OCI-LY7 (cell line): ENCODE measurements around the gene DNAH8. TPM values are rescaled to one million over a fixed set of nuclear protein-coding genes. Genes with fewer than 3 reads are reported as not detected.

ENCODE experiments used
- BruUV-seq: library from RNA; stranded (reverse); fragments of 400-500 nt; replicated peaks from 2 replicates; lab custom pipeline; 2021; lab: Mats Ljungman, UMichigan
- CTCF ChIA-PET: fragments of 300-600 bp; sonication (Branson Sonifier 250); formaldehyde crosslinking; loops from one replicate; lab custom pipeline; 2022; ENCODE audit warnings: antibody characterized with exemption; ENCODE audit not compliant: unreplicated experiment; lab: Charles Lee
- POLR2A ChIA-PET: fragments of 300-600 bp; sonication (Branson Sonifier 250); formaldehyde crosslinking; loops from one replicate; lab custom pipeline; 2022; ENCODE audit warnings: antibody characterized with exemption; lab: Charles Lee
- DNase-seq: peaks from one replicate; pipeline ENCODE4 v3.0.0-alpha.2; 2015; ENCODE audit warnings: low spot score
- H2AFZ ChIP-seq: fragments of 200-600 bp; sonication (generic), shearing (Covaris generic); 2 replicates; pipeline ENCODE4 v1.6.1; 2014; ENCODE audit warnings: mild to moderate bottlenecking, antibody characterized with exemption, low read length, moderate library complexity
- H3K27ac ChIP-seq: fragments of 200-600 bp; sonication (generic); 2 replicates; pipeline ENCODE4 v1.5.1; 2014; ENCODE audit warnings: mixed run types, low read depth, mild to moderate bottlenecking, moderate library complexity, low read length, inconsistent platforms; ENCODE audit not compliant: poor library complexity, severe bottlenecking
- H3K36me3 ChIP-seq: fragments of 200-600 bp; sonication (generic); 2 replicates; pipeline ENCODE4 v1.6.1; 2014; ENCODE audit warnings: mild to moderate bottlenecking, antibody characterized with exemption, low read length, moderate library complexity, mixed read lengths; ENCODE audit not compliant: insufficient read depth
- H3K4me1 ChIP-seq: fragments of 200-600 bp; sonication (generic); 2 replicates; pipeline ENCODE4 v1.5.1; 2014; ENCODE audit warnings: mild to moderate bottlenecking, low read length; ENCODE audit not compliant: insufficient read depth, poor library complexity, severe bottlenecking
- H3K4me2 ChIP-seq: fragments of 200-600 bp; sonication (generic); 2 replicates; pipeline ENCODE4 v1.6.1; 2014; ENCODE audit warnings: mild to moderate bottlenecking, low read length
- H3K4me3 ChIP-seq: fragments of 200-600 bp; sonication (generic); 2 replicates; pipeline ENCODE4 v1.5.1; 2014; ENCODE audit warnings: mild to moderate bottlenecking, low read depth, low read length; ENCODE audit not compliant: poor library complexity, severe bottlenecking
- H3K79me2 ChIP-seq: fragments of 200-600 bp; sonication (generic); 2 replicates; pipeline ENCODE4 v1.6.1; 2016; ENCODE audit warnings: low read depth, mild to moderate bottlenecking, low read length, moderate library complexity, mixed read lengths; ENCODE audit not compliant: insufficient read depth
- H3K9me2 ChIP-seq: fragments of 200-600 bp; sonication (generic); 2 replicates; pipeline ENCODE4 v1.6.1; 2016; ENCODE audit warnings: mild to moderate bottlenecking, low read length, mixed read lengths; ENCODE audit not compliant: insufficient read depth
- H3K9me3 ChIP-seq: fragments of 200-600 bp; sonication (generic); 2 replicates; pipeline ENCODE4 v1.6.1; 2014; ENCODE audit warnings: mild to moderate bottlenecking, mixed run types, low read length, mixed read lengths
- H4K20me1 ChIP-seq: fragments of 200-600 bp; sonication (generic); 2 replicates; pipeline ENCODE4 v1.6.1; 2014; ENCODE audit warnings: mild to moderate bottlenecking, antibody characterized with exemption, low read length, moderate library complexity, mixed read lengths; ENCODE audit not compliant: insufficient read depth
- EZH2phosphoT487 ChIP-seq: fragments of 200-600 bp; sonication (generic); IDR thresholded peaks from 2 replicates; pipeline ENCODE4 v1.6.1; 2018; ENCODE audit warnings: low read depth, borderline replicate concordance, mild to moderate bottlenecking, mixed run types, antibody characterized with exemption, low read length, moderate library complexity, mixed read lengths
- intact Hi-C: fragments of 100-400 bp; cut with micrococcal nuclease; formaldehyde crosslinking; loops from one replicate; pipeline ENCODE4 v1.10.0; 2022; ENCODE audit not compliant: unreplicated experiment
- total RNA-seq, 2 experiments: library from RNA; depleted of rRNA in 1 of 2; stranded (reverse); fragments of >200 nt in 1 of 2; shearing (Covaris generic) in 1 of 2; gene quantifications; 2 replicates each; pipeline ENCODE4 v1.2.3, GENCODE V29; 2014 to 2022
- TF ChIP-seq, protein P1 (sequence below): fragments of 200-600 bp; sonication (generic); conservative IDR thresholded peaks from 2 replicates; pipeline ENCODE4 v1.5.1; 2014; ENCODE audit warnings: mild to moderate bottlenecking, antibody characterized with exemption, low read length, moderate library complexity, mixed read lengths

Gene DNAH8
- total RNA-seq, 2 experiments from 2014 or later, result not detected

DNA sequence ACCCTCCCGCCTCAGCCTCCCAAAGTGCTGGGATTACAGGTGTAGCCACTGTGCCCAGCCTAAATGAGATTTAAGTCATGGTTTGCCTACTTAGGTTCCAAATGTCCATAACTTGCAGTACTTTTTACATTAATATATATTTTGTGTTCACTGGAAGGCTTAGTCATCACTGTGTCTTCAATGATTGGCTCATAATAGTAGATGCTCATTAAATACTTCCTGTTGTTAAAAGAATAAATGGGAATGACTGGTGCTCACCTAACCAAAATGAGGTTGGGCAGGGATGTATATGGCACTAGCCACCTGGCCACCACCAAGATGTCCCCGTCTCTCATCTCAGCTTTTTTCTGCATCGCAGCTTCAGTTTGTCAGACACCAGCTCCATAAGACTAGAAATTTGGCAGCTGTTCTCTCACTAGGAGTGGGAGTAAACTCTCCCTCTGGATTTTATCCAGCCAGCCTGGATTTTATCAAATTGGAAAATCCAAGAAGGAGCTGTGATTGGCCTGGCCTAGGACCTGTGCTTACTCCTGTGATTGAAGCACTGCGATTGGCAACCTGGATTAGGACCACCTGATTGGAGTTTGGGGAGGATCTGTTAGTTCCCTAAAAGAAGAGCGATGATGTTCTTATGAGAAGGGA, 11.0 kb upstream of the DNAH8 start:
- H3K79me2 ChIP-seq, result peaks cover 30% of the 10 kb centered on the region
- no peaks in the 10 kb centered on the region for H3K9me2 ChIP-seq
- intact Hi-C loops, result loop anchor here (5.0 kb wide), 2 partner anchors 67 to 408 kb away; partner anchors contain the start of gene BTBD9
- H3K4me1 ChIP-seq, result peaks cover 12% of the 10 kb centered on the region
- TF ChIP-seq, protein P1, sequence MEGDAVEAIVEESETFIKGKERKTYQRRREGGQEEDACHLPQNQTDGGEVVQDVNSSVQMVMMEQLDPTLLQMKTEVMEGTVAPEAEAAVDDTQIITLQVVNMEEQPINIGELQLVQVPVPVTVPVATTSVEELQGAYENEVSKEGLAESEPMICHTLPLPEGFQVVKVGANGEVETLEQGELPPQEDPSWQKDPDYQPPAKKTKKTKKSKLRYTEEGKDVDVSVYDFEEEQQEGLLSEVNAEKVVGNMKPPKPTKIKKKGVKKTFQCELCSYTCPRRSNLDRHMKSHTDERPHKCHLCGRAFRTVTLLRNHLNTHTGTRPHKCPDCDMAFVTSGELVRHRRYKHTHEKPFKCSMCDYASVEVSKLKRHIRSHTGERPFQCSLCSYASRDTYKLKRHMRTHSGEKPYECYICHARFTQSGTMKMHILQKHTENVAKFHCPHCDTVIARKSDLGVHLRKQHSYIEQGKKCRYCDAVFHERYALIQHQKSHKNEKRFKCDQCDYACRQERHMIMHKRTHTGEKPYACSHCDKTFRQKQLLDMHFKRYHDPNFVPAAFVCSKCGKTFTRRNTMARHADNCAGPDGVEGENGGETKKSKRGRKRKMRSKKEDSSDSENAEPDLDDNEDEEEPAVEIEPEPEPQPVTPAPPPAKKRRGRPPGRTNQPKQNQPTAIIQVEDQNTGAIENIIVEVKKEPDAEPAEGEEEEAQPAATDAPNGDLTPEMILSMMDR, result no peak
- TF ChIP-seq EZH2phosphoT487, result no peak
- H3K9me3 ChIP-seq, result peaks cover 16% of the 10 kb centered on the region
- no TSS peak for BruUV-seq
- ChIA-PET POLR2A (interaction anchor here (0.7 to 1.3 kb wide), 3 partner anchors 17 to 541 kb away, joined by 4 to 5 read pairs (median 4); no protein-coding TSS in a partner anchor), CTCF (interaction anchor here (0.5 kb wide), 1 partner anchor 65 kb away, joined by 5 read pairs; no protein-coding TSS in a partner anchor)
- peaks cover 25% of the 10 kb centered on the region for H3K36me3 ChIP-seq
- no peak overlapping the region for H3K4me3 ChIP-seq
- DNase-seq, result no peak
- peak overlapping the region; percentile 91; the same call in 1 of the 2 replicates for H2AFZ ChIP-seq
- H4K20me1 ChIP-seq, result no peaks in the 10 kb centered on the region
- H3K4me2 ChIP-seq, result no peak overlapping the region
- H3K27ac ChIP-seq, result no peak overlapping the region

DNA sequence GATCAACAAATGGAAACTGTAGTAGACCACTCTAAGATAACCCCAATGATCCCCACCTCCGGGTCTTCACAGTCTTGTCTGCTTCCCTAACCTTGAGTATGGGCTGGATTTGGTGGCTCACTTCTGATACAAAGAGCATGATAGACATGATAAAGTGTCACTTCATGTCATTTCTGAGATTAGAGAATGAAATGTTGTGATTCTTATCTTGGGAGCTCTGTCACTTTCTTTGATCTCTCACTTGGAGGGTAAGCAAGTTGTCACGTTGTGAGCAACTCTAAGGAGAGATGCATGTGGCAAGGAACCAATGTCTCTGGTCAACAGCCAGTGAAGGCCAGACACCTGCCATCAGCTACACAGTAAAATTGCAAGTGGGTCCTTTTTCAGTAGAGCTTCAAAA, 9.2 kb upstream of the DNAH8 start:
- CTCF ChIA-PET, result no interaction called here
- intact Hi-C loops, result no loop called here

More for the DNA sequence above, 9.2 kb upstream of the DNAH8 start:
- TF ChIP-seq EZH2phosphoT487, result no peak
- TF ChIP-seq, protein P1, result no peak
- Histone ChIP-seq H3K9me3 (peaks cover 6% of the 10 kb centered on the region), H3K27ac (no peak overlapping the region), H4K20me1 (no peaks in the 10 kb centered on the region), H3K4me3 (no peak overlapping the region), H3K4me2 (no peak overlapping the region), H3K36me3 (peaks cover 9% of the 10 kb centered on the region), H3K4me1 (peaks cover 12% of the 10 kb centered on the region), H3K79me2 (peaks cover 18% of the 10 kb centered on the region), H2AFZ (no peak overlapping the region), H3K9me2 (no peaks in the 10 kb centered on the region)
- POLR2A ChIA-PET, result interaction anchor here (1.4 kb wide), 1 partner anchor 26 kb away, joined by 5 read pairs; no protein-coding TSS in a partner anchor
- no peak for DNase-seq
- BruUV-seq, result no TSS peak
